T-cell (primary cell): Measurements from ENCODE around the gene MT1A. TPM values are rescaled to one million over a fixed set of nuclear protein-coding genes. Genes with fewer than 3 reads are reported as not detected.

Source experiments
- ATAC-seq, 4 experiments: fragments of 200-7000 bp in 3 of 4; fragments of 150-1000 bp in 1 of 4; cut with Tn5 transposase; replicated peaks in 1 of 4; 1 replicate in 3 of 4; 2 replicates in 1 of 4; pipeline ENCODE4 v1.10.0; 2021; ENCODE audit warnings: moderate library complexity in 3 of 4, mild to moderate bottlenecking in 2 of 4, moderate number of reproducible peaks in 1 of 4
- CTCF ChIA-PET, 2 donors: fragments of 300-600 bp; sonication (Branson Sonifier 250); formaldehyde crosslinking; loops; one replicate each; lab custom pipeline; 2022; ENCODE audit warnings: antibody characterized with exemption in 2 of 2; lab: Charles Lee
- POLR2A ChIA-PET, 2 donors: fragments of 300-600 bp; sonication (Branson Sonifier 250); formaldehyde crosslinking; loops; one replicate each; lab custom pipeline; 2022; ENCODE audit warnings: antibody characterized with exemption in 2 of 2; lab: Charles Lee
- DNase-seq, 35 experiments: peaks; one replicate each; pipeline versions ENCODE4 v3.0.0 to v3.0.0-alpha.2; 2013 to 2023
- H3K27ac ChIP-seq: one replicate; pipeline ENCODE4 v1.5.1; 2013; ENCODE audit warnings: low read length
- H3K27me3 ChIP-seq, 2 experiments: replicated peaks in 1 of 2; 1 replicate in 1 of 2; 2 replicates in 1 of 2; pipeline versions ENCODE4 v1.6.1 to v1.7.0; 2013; ENCODE audit warnings: low read length in 1 of 2, mixed read lengths in 1 of 2; ENCODE audit not compliant: control insufficient read depth in 2 of 2, insufficient read depth in 2 of 2; ENCODE audit errors: extremely low read depth in 1 of 2
- H3K36me3 ChIP-seq, 2 donors: 1 replicate in 1 of 2; 2 replicates in 1 of 2; pipeline versions ENCODE4 v1.6.1 to v1.7.0; 2013; ENCODE audit warnings: low read length in 1 of 2; ENCODE audit not compliant: control insufficient read depth in 2 of 2, insufficient read depth in 1 of 2; ENCODE audit errors: extremely low read depth in 1 of 2
- H3K4me1 ChIP-seq, 2 experiments: 1 replicate in 1 of 2; 2 replicates in 1 of 2; pipeline versions ENCODE4 v1.6.1 to v1.7.0; 2013; ENCODE audit warnings: low read length in 2 of 2, mixed read lengths in 1 of 2; ENCODE audit not compliant: insufficient read depth in 2 of 2, control insufficient read depth in 1 of 2; ENCODE audit errors: extremely low read depth in 1 of 2
- H3K4me3 ChIP-seq, 2 donors: 1 replicate in 1 of 2; 2 replicates in 1 of 2; pipeline versions ENCODE4 v1.5.1 to v1.7.0; 2013; ENCODE audit warnings: mild to moderate bottlenecking in 2 of 2, low read length in 1 of 2, moderate library complexity in 1 of 2; ENCODE audit not compliant: control insufficient read depth in 1 of 2; ENCODE audit errors: extremely low read depth in 1 of 2
- H3K9me3 ChIP-seq: 2 replicates; pipeline ENCODE4 v1.7.0; 2013
- H3K27ac Mint-ChIP-seq, 2 donors: one replicate each; pipeline ENCODE4 v1.8.0; 2020 to 2021; ENCODE audit warnings: mild to moderate bottlenecking in 2 of 2, mixed read lengths in 2 of 2
- H3K27me3 Mint-ChIP-seq, 2 donors: one replicate each; pipeline ENCODE4 v1.8.0; 2021 to 2022; ENCODE audit warnings: mixed read lengths in 2 of 2
- H3K36me3 Mint-ChIP-seq: one replicate; pipeline ENCODE4 v1.8.0; 2021; ENCODE audit warnings: mixed read lengths
- H3K4me1 Mint-ChIP-seq, 3 donors: one replicate each; pipeline ENCODE4 v1.8.0; 2020 to 2022; ENCODE audit warnings: mixed read lengths in 3 of 3, mild to moderate bottlenecking in 1 of 3
- H3K4me3 Mint-ChIP-seq, 3 donors: one replicate each; pipeline ENCODE4 v1.8.0; 2020 to 2022; ENCODE audit warnings: mild to moderate bottlenecking in 3 of 3, mixed read lengths in 3 of 3, moderate library complexity in 3 of 3
- H3K9me3 Mint-ChIP-seq, 3 donors: one replicate each; pipeline ENCODE4 v1.8.0; 2020 to 2022; ENCODE audit warnings: mixed read lengths in 3 of 3
- WGBS: methylation state at CpG from one replicate; pipeline ENCODE4 v1.1.5; 2013; ENCODE audit warnings: missing lambda C conversion rate; ENCODE audit not compliant: insufficient coverage; 5-methylcytosine and 5-hydroxymethylcytosine counted together
- total RNA-seq, 35 experiments: library from RNA in 6 of 35; stranded (reverse) in 6 of 35; fragments of 120-200 nt in 1 of 35; gene quantifications; one replicate each; pipeline versions ENCODE4 v1.2.1 to v1.2.4 and lab custom pipeline; 2013 to 2026

Gene MT1A
- total RNA-seq, 5 donors from 2014 or later (not counting 1 experiment from before 2014, with no cell fraction given), result not detected

GRCh38 chr16:56649820-56650219, 11.4 kb downstream of the MT1A start:
- no peaks in the 10 kb centered on the region for H3K36me3 ChIP-seq
- H3K9me3 ChIP-seq, result no peaks in the 10 kb centered on the region
- DNase-seq (no peak), ATAC-seq (no peak)
- WGBS, result no CpG with 5 or more reads among the region's 3 CpGs
- Mint-ChIP-seq H3K4me3 (no peak overlapping the region), H3K27me3 (peaks cover 17 to 27% of the 10 kb centered on the region in 2 donors), H3K36me3 (no peaks in the 10 kb centered on the region), H3K27ac (no peak overlapping the region), H3K9me3 (no peaks in the 10 kb centered on the region), H3K4me1 (no peaks in the 10 kb centered on the region)
- POLR2A ChIA-PET, result interaction anchor here in 1 of 2 donors (0.6 kb wide), 1 partner anchor 24 kb away, joined by 3 read pairs; the partner anchor contains the start of gene MT1E
- no peaks in the 10 kb centered on the region for H3K4me1 ChIP-seq
- H3K4me3 ChIP-seq, result no peak overlapping the region
- no peak overlapping the region for H3K27ac ChIP-seq
- CTCF ChIA-PET, result no interaction called here
- peaks cover 33 to 50% of the 10 kb centered on the region in 2 experiments for H3K27me3 ChIP-seq

- Histone ChIP-seq H3K4me3 (no peak within 1 kb of the TSS), H3K27me3 (peaks cover 20 to 47% of the 10 kb centered on the region in 2 experiments), H3K36me3 (no peaks in the 10 kb centered on the region), H3K4me1 (no peaks in the 10 kb centered on the region), H3K27ac (no peak within 1 kb of the TSS), H3K9me3 (no peaks in the 10 kb centered on the region)
- ATAC-seq, result no peak
- DNase-seq, result no peak
- no peak within 1 kb of the TSS for H3K27ac Mint-ChIP-seq
- no peak within 1 kb of the TSS for H3K4me3 Mint-ChIP-seq
- CTCF ChIA-PET, result interaction anchor here in 1 of 2 donors (1.5 kb wide), 1 partner anchor 50 kb away, joined by 5 read pairs; no protein-coding TSS in a partner anchor
- POLR2A ChIA-PET, result no interaction called here
- H3K9me3 Mint-ChIP-seq, result no peaks in the 10 kb centered on the region
- peaks cover 17 to 29% of the 10 kb centered on the region in 2 donors for H3K27me3 Mint-ChIP-seq
- no peaks in the 10 kb centered on the region for H3K36me3 Mint-ChIP-seq
- H3K4me1 Mint-ChIP-seq, result no peaks in the 10 kb centered on the region
- WGBS, result 71% methylated on average over 5 of the region's 7 CpGs
Observed at GRCh38 chr16:56651586-56651985, 13.1 kb downstream of the MT1A start, which contains the start of gene MT1B. TSS of gene MT1B (plus strand) at chr16:56651886. CDS start at chr16:56651954, 68 bp downstream.

- Mint-ChIP-seq H3K4me1 (peaks cover 3 to 4% (median 3%) of the 10 kb centered on the region in 3 donors), H3K36me3 (no peaks in the 10 kb centered on the region), H3K4me3 (no peak overlapping the region), H3K9me3 (no peaks in the 10 kb centered on the region), H3K27ac (no peak overlapping the region), H3K27me3 (peaks cover 12 to 24% of the 10 kb centered on the region in 2 donors)
- Histone ChIP-seq H3K4me1 (peaks cover 0 to 5% of the 10 kb centered on the region in 2 experiments), H3K27me3 (peaks cover 11 to 44% of the 10 kb centered on the region in 2 experiments), H3K27ac (no peak overlapping the region), H3K9me3 (no peaks in the 10 kb centered on the region), H3K36me3 (no peaks in the 10 kb centered on the region), H3K4me3 (no peak overlapping the region)
- CTCF ChIA-PET, result interaction anchor here in 1 of 2 donors (1.5 kb wide), 1 partner anchor 49 kb away, joined by 5 read pairs; no protein-coding TSS in a partner anchor
- WGBS, result 100% methylated on average over 1 of the region's 1 CpG
- POLR2A ChIA-PET, result no interaction called here
- ATAC-seq (no peak), DNase-seq (no peak)
Observed at GRCh38 chr16:56652600-56652999, 14.1 kb downstream of the MT1A start.

GRCh38 chr16:56653218-56653617, 14.8 kb downstream of the MT1A start:
- DNase-seq (no peak), ATAC-seq (no peak)
- H3K9me3 Mint-ChIP-seq, result no peaks in the 10 kb centered on the region
- ChIA-PET POLR2A (interaction anchor here in 1 of 2 donors (0.6 kb wide), 2 partner anchors 29 to 294 kb away, joined by 3 to 7 read pairs; no protein-coding TSS in a partner anchor), CTCF (interaction anchor here in 1 of 2 donors (0.6 kb wide), 1 partner anchor 18 kb away, joined by 3 read pairs; no protein-coding TSS in a partner anchor)
- H3K27ac ChIP-seq, result no peak overlapping the region
- H3K4me3 ChIP-seq, result no peak overlapping the region
- peaks cover 12 to 24% of the 10 kb centered on the region in 2 donors for H3K27me3 Mint-ChIP-seq
- H3K9me3 ChIP-seq, result no peaks in the 10 kb centered on the region
- peaks cover 3 to 11% of the 10 kb centered on the region in 2 experiments for H3K4me1 ChIP-seq
- WGBS, result 100% methylated on average over 2 of the region's 7 CpGs
- H3K27ac Mint-ChIP-seq, result no peak overlapping the region
- peaks cover 7 to 9% (median 7%) of the 10 kb centered on the region in 3 donors for H3K4me1 Mint-ChIP-seq
- no peak overlapping the region for H3K4me3 Mint-ChIP-seq
- H3K36me3 Mint-ChIP-seq, result no peaks in the 10 kb centered on the region
- H3K36me3 ChIP-seq, result no peaks in the 10 kb centered on the region
- peaks cover 11 to 37% of the 10 kb centered on the region in 2 experiments for H3K27me3 ChIP-seq

- 1% methylated on average over 44 of the region's 46 CpGs for WGBS
- no peaks in the 10 kb centered on the region for H3K36me3 Mint-ChIP-seq
- H3K4me3 Mint-ChIP-seq, result peak within 1 kb of the TSS; percentile 91 to 97 (median 97)
- Histone ChIP-seq H3K27ac (peak within 1 kb of the TSS; percentile 47), H3K4me1 (peaks cover 3 to 28% of the 10 kb centered on the region in 2 experiments), H3K27me3 (peaks cover 3 to 16% of the 10 kb centered on the region in 2 experiments), H3K9me3 (no peaks in the 10 kb centered on the region), H3K36me3 (no peaks in the 10 kb centered on the region), H3K4me3 (peak within 1 kb of the TSS; percentile 71 to 79)
- H3K27ac Mint-ChIP-seq, result peak within 1 kb of the TSS; percentile 92 to 93
- no peaks in the 10 kb centered on the region for H3K9me3 Mint-ChIP-seq
- DNase-seq (peak; percentile 23 to 75 (median 60)), ATAC-seq (peak; percentile 85 to 89 (median 86))
- H3K27me3 Mint-ChIP-seq, result peaks cover 0 to 8% of the 10 kb centered on the region in 2 donors
- H3K4me1 Mint-ChIP-seq, result peaks cover 27 to 30% (median 27%) of the 10 kb centered on the region in 3 donors
- ChIA-PET CTCF (interaction anchor here in 1 of 2 donors (0.6 kb wide), 1 partner anchor 82 kb away, joined by 3 read pairs; no protein-coding TSS in a partner anchor), POLR2A (interaction anchor here in 1 of 2 donors (0.6 kb wide), 2 partner anchors 32 to 81 kb away, joined by 8 to 9 read pairs; partner anchors contain the start of gene MT1E)
Observed at GRCh38 chr16:56657555-56658326, 19.3 kb downstream of the MT1A start, which contains the start of gene MT1F. TSS of gene MT1F (plus strand) at chr16:56657959. CDS start at chr16:56658059, 100 bp downstream.

GRCh38 chr16:56658327-56658875, 19.9 kb downstream of the MT1A start:
- Mint-ChIP-seq H3K27me3 (peaks cover 0 to 10% of the 10 kb centered on the region in 2 donors), H3K9me3 (no peaks in the 10 kb centered on the region), H3K4me3 (peak overlapping the region; percentile 91 to 97 (median 97)), H3K4me1 (peaks cover 31 to 33% (median 32%) of the 10 kb centered on the region in 3 donors), H3K27ac (peak overlapping the region; percentile 92 to 93), H3K36me3 (no peaks in the 10 kb centered on the region)
- peaks cover 3 to 19% of the 10 kb centered on the region in 2 experiments for H3K27me3 ChIP-seq
- DNase-seq (no peak), ATAC-seq (no peak)
- no peaks in the 10 kb centered on the region for H3K36me3 ChIP-seq
- H3K9me3 ChIP-seq, result no peaks in the 10 kb centered on the region
- peak overlapping the region; percentile 71 to 79 for H3K4me3 ChIP-seq
- H3K4me1 ChIP-seq, result peaks cover 3 to 34% of the 10 kb centered on the region in 2 experiments
- CTCF ChIA-PET, result interaction anchor here in 1 of 2 donors (0.6 kb wide), 1 partner anchor 82 kb away, joined by 3 read pairs; no protein-coding TSS in a partner anchor
- WGBS, result 52% methylated on average over 7 of the region's 10 CpGs
- H3K27ac ChIP-seq, result no peak overlapping the region
- POLR2A ChIA-PET, result no interaction called here
